K562 (cell line): ENCODE data around the gene VRK1. TPM values are rescaled to one million over a fixed set of nuclear protein-coding genes. Genes with fewer than 3 reads are reported as not detected.

ENCODE experiments used
- ATAC-seq: fragments of 200-7000 bp; cut with Tn5 transposase; 3 replicates; pipeline ENCODE4 v1.9.1; 2020; ENCODE audit warnings: moderate library complexity
- BruUV-seq: library from RNA; stranded (reverse); fragments of 400-500 nt; replicated peaks from 2 replicates; lab custom pipeline; 2021; lab: Mats Ljungman, UMichigan
- CTCF ChIA-PET: fragments of 300-600 bp; formaldehyde crosslinking; extraction: SDS; loops from one replicate; lab custom pipeline; 2021; ENCODE audit warnings: low intra/inter-chr PET ratio; lab: Yijun Ruan, JAX
- POLR2A ChIA-PET: fragments of 300-600, 350-650 bp; sonication (Branson Sonifier 250); formaldehyde crosslinking; extraction: SDS; loops from one replicate; lab custom pipeline; 2021; ENCODE audit warnings: antibody characterized with exemption, inconsistent platforms; lab: Yijun Ruan, JAX
- DNase-seq, 4 experiments: peaks; one replicate each; pipeline versions ENCODE4 v3.0.0 to v3.0.0-alpha.2; 2011 to 2018; ENCODE audit warnings: low spot score in 3 of 4, mixed read lengths in 3 of 4; ENCODE audit errors: extremely low read depth in 1 of 4
- FAIRE-seq: peaks from 2 replicates; lab custom pipeline; 2011; peaks lifted over from hg19 to GRCh38; lab: Jason Lieb, UNC
- H2AFZ ChIP-seq: 2 replicates; pipeline ENCODE4 v1.6.0; 2011; ENCODE audit warnings: low read depth, low read length, control low read depth, inconsistent platforms
- H3K27ac ChIP-seq: fragments of 200-600 bp; 3 replicates; pipeline ENCODE4 v1.8.0; 2011; ENCODE audit warnings: low read depth, mild to moderate bottlenecking, control low read depth, inconsistent platforms, low read length, moderate library complexity, mixed read lengths; ENCODE audit errors: extremely low read depth
- H3K27me3 ChIP-seq, 2 experiments: fragments of 300-600 bp in 1 of 2; 2 replicates in 1 of 2; 3 replicates in 1 of 2; pipeline versions ENCODE4 v1.6.0 to v1.8.0; 2011; ENCODE audit warnings: inconsistent platforms in 2 of 2, low read length in 2 of 2, mild to moderate bottlenecking in 1 of 2, mixed read lengths in 1 of 2, moderate library complexity in 1 of 2; ENCODE audit not compliant: control insufficient read depth in 2 of 2, insufficient read depth in 2 of 2
- H3K36me3 ChIP-seq: fragments of 300-600 bp; 3 replicates; pipeline ENCODE4 v1.8.0; 2011; ENCODE audit warnings: mild to moderate bottlenecking, low read length, inconsistent platforms; ENCODE audit not compliant: control insufficient read depth, insufficient read depth
- H3K4me1 ChIP-seq, 2 experiments: fragments of 200-600 bp in 1 of 2; replicated peaks in 1 of 2; 2 replicates in 1 of 2; 3 replicates in 1 of 2; pipeline versions ENCODE4 v1.5.1 to v1.8.0; 2011; ENCODE audit warnings: inconsistent platforms in 2 of 2, low read length in 2 of 2, mild to moderate bottlenecking in 1 of 2, mixed read lengths in 1 of 2, moderate library complexity in 1 of 2; ENCODE audit not compliant: control insufficient read depth in 2 of 2, insufficient read depth in 2 of 2
- H3K4me2 ChIP-seq: 2 replicates; pipeline ENCODE4 v1.6.1; 2011; ENCODE audit warnings: low read length, control low read depth, inconsistent platforms, mixed read lengths; ENCODE audit not compliant: insufficient read depth
- H3K4me3 ChIP-seq: fragments of 200-600 bp; sonication (generic), shearing (Covaris generic); 2 replicates; pipeline ENCODE4 v1.5.1; 2016; ENCODE audit warnings: control low read depth, inconsistent platforms
- H3K79me2 ChIP-seq: fragments of 200-600 bp; 3 replicates; pipeline ENCODE4 v1.8.0; 2011; ENCODE audit warnings: low read length, inconsistent platforms; ENCODE audit not compliant: control insufficient read depth, insufficient read depth
- H3K9ac ChIP-seq, 2 experiments: 2 replicates each; pipeline versions ENCODE4 v1.6.0 to v1.6.1; 2011; ENCODE audit warnings: low read depth in 2 of 2, low read length in 2 of 2, control low read depth in 1 of 2, inconsistent platforms in 1 of 2, mild to moderate bottlenecking in 1 of 2, mixed read lengths in 1 of 2; ENCODE audit not compliant: insufficient read depth in 1 of 2
- H3K9me1 ChIP-seq: one replicate; pipeline ENCODE4 v1.6.0; 2011; ENCODE audit warnings: inconsistent platforms, mild to moderate bottlenecking, low read length, moderate library complexity; ENCODE audit not compliant: control insufficient read depth, insufficient read depth
- H3K9me3 ChIP-seq: replicated peaks from 2 replicates; pipeline ENCODE4 v1.5.1; 2011; ENCODE audit warnings: low read depth, low read length, inconsistent platforms; ENCODE audit not compliant: control insufficient read depth, insufficient read depth
- H4K20me1 ChIP-seq: replicated peaks from 2 replicates; pipeline ENCODE4 v1.6.1; 2011; ENCODE audit warnings: low read length, inconsistent platforms, mixed read lengths; ENCODE audit not compliant: control insufficient read depth, insufficient read depth
- COPS2 ChIP-seq: fragments of 450-650 bp; conservative IDR thresholded peaks from 2 replicates; pipeline ENCODE4 v1.6.1; 2016; ENCODE audit warnings: mild to moderate bottlenecking, moderate library complexity
- DMBX1 ChIP-seq: fragments of 250-450 bp; sonication (Bioruptor Pico); IDR thresholded peaks from 2 replicates; pipeline ENCODE4 v1.8.0; 2022; ENCODE audit warnings: inconsistent platforms, mild to moderate bottlenecking, moderate library complexity, borderline replicate concordance
- MEIS2 ChIP-seq: fragments of 450-650 bp; IDR thresholded peaks from 2 replicates; pipeline ENCODE4 v1.6.1; 2014; ENCODE audit warnings: mild to moderate bottlenecking; ENCODE audit not compliant: partially characterized antibody
- NR2C2 ChIP-seq, 2 experiments: fragments of 200-800 bp in 1 of 2; sonication (Bioruptor generic) in 1 of 2; sonication (generic) in 1 of 2; formaldehyde crosslinking in 1 of 2; IDR thresholded peaks; 2 replicates each; pipeline versions ENCODE4 v1.6.1 to v1.8.0; 2016 to 2022; ENCODE audit warnings: mild to moderate bottlenecking in 1 of 2, missing compliant biosample characterization in 1 of 2, missing genetic modification characterization in 1 of 2, missing genetic modification reagents in 1 of 2
- PBX2 ChIP-seq, 2 experiments: IDR thresholded peaks in 1 of 2; conservative IDR thresholded peaks in 1 of 2; 2 replicates each; pipeline ENCODE4 v1.6.1; 2016; ENCODE audit warnings: low read depth in 2 of 2, mild to moderate bottlenecking in 1 of 2, missing compliant biosample characterization in 1 of 2, missing genetic modification characterization in 1 of 2, moderate library complexity in 1 of 2
- PKNOX1 ChIP-seq: fragments of 450-650 bp; IDR thresholded peaks from 2 replicates; pipeline ENCODE4 v1.6.1; 2016
- TRIM24 ChIP-seq, 2 experiments: fragments of 450-650 bp; IDR thresholded peaks; 2 replicates each; pipeline ENCODE4 v1.6.1; 2016
- WGBS: fragments of 100-300 bp; shearing (Covaris generic); methylation state at CpG from one replicate; pipeline ENCODE4 v1.1.6; 2016; ENCODE audit warnings: low coverage, mixed read lengths; ENCODE audit not compliant: insufficient coverage; ENCODE audit errors: missing lambda C conversion rate; 5-methylcytosine and 5-hydroxymethylcytosine counted together
- in situ Hi-C: fragments of 300-500 bp; cut with MboI; formaldehyde crosslinking; loops from 4 replicates; pipeline ENCODE4 v1.15.0; 2018; ENCODE audit warnings: inconsistent platforms, mixed read lengths
- intact Hi-C: fragments of 100-400 bp; cut with micrococcal nuclease; formaldehyde crosslinking; loops from 2 replicates; pipeline ENCODE4 v1.14.2; 2022
- polyA plus RNA-seq, 8 experiments: library from polyadenylated mRNA; depleted of rRNA in 4 of 8; stranded (reverse) in 5 of 8; unstranded in 3 of 8; fragments of >200 nt; fragmentation: Nextera tagmentation in 2 of 8; fragmentation: Illumina TruSeq in 1 of 8; extraction: Ambion mirVana in 2 of 8; extraction: Trizol in 1 of 8; gene quantifications; 2 replicates each; pipeline versions ENCODE4 v1.2.1 to v1.2.3, GENCODE V29; 2011 to 2014; ENCODE audit warnings: inconsistent platforms in 1 of 8, missing spikeins in 1 of 8
- total RNA-seq, 7 experiments: library from RNA; depleted of rRNA in 6 of 7; stranded (reverse); fragments of >200 nt in 6 of 7; fragmentation: Illumina TruSeq in 2 of 7; extraction: Trizol in 2 of 7; gene quantifications; 2 replicates each; pipeline versions ENCODE4 v1.2.1 to v1.2.3, GENCODE V29; 2011 to 2021; ENCODE audit warnings: low replicate concordance in 1 of 7

VRK1 gene
- total and polyA plus RNA-seq, 9 of the 15 experiments (the other 6 are each of a cell fraction or from before 2014, with no cell fraction given), result 83.6 to 177 (median 116) TPM

DNA sequence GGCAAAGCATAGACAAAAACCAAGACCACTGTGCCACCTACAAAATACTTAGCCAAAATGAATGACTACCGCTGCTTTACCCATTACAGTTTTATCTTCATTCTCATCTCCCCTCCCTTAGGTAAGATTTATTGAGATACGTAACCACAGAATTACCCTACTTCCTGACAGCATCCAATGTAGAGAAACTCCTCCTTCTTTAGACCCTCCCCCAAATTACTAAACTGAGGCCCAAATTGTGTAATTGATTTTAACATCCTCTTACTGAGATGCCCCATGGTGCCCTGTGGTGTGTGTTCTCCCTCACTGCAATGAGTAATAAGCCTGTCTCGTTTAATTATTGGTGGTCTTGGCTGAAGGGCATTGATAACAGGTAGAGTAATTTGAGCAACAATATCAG is 19.1 kb downstream of the VRK1 start:
- DNase-seq (no peak), FAIRE-seq (no peak), ATAC-seq (peak; percentile 49)
- Histone ChIP-seq H3K4me1 (peaks cover 3 to 6% of the 10 kb centered on the region in 2 experiments; a peak in 2 of 5 replicates), H2AFZ (no peak overlapping the region), H3K79me2 (peaks cover 100% of the 10 kb centered on the region), H3K9ac (no peak overlapping the region), H3K9me1 (no peaks in the 10 kb centered on the region), H3K27ac (no peak overlapping the region), H3K4me2 (no peak overlapping the region), H3K27me3 (no peaks in the 10 kb centered on the region), H4K20me1 (no peaks in the 10 kb centered on the region; the same call in 1 of the 2 replicates), H3K4me3 (no peak overlapping the region), H3K36me3 (peaks cover 22% of the 10 kb centered on the region; the same call in 2 of the 3 replicates), H3K9me3 (no peaks in the 10 kb centered on the region)
- intact Hi-C loops, result no loop called here
- 67% methylated on average over 3 of the region's 3 CpGs for WGBS
- TF ChIP-seq PKNOX1 (peak; percentile 40), DMBX1 (CRISPR knock-in tag) (no peak), TRIM24 (IDR thresholded peaks at IDR 0.05) (no peak), PBX2 (CRISPR knock-in tag; IDR thresholded peaks at IDR 0.05; ENCODE audit: low read depth) (no peak), PBX2 (tag; conservative IDR thresholded peaks at IDR 0.05; ENCODE audit: low read depth) (peak; percentile 36; the same call in 1 of the 2 replicates), MEIS2 (peak; percentile 35), COPS2 (no peak), NR2C2 (CRISPR knock-in tag; IDR thresholded peaks at IDR 0.05) (no peak), NR2C2 (tag; IDR thresholded peaks at IDR 0.05) (no peak)
- BruUV-seq, result no TSS peak
- CTCF ChIA-PET, result no interaction called here
- in situ Hi-C loops, result no loop called here
- POLR2A ChIA-PET, result interaction anchor here (0.7 kb wide), 1 partner anchor 8 kb away, joined by 3 read pairs; no protein-coding TSS in a partner anchor
